SHP77 treated with DMSO at 0.1 percent for 48 hours (cell line): ENCODE data around the gene RCAN2.

Experiments
- DNase-seq: peaks from one replicate; lab custom pipeline; 2025; lab: John Stamatoyannopoulos, UW

RCAN2 gene

DNA sequence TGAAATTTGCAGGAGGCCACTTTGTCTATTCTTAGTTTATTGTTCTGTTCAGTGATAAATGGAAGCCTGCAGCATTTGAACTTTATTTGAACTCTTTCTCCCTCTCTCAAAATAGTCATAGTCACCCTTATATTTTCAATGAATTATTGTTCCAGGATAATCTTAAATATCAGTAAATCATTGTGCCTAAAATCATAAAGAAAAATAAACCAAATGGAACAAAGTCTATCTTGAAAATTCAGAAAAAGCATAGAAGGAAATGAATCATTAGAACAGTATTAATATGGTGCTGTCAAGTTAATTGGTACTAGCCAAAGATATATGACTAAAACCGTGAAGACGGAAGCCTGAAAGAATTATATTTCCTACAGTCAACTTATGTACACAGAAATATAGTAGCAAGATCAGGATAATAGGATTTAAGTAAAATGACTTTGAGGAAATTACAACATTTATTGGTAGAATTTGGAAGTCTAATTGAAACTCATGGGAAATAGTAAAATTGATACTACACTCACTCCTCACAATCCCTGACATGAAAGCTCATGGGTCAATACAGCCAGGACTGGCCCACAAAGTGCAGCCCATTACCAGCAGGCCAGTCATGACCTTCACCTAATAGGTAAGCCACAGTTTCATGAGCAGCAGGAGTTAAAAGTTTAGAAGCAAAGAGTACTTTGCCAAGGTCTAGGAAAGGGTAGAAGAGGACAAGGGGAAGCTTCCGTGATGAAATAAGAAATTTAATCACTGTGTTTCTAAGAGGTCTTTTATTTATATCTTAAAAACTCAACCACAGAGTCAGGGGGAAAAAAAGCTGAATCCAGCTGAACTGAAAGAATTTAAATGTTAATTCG lies 200.6 kb downstream of the RCAN2 start:
- DNase-seq = no peak

DNA sequence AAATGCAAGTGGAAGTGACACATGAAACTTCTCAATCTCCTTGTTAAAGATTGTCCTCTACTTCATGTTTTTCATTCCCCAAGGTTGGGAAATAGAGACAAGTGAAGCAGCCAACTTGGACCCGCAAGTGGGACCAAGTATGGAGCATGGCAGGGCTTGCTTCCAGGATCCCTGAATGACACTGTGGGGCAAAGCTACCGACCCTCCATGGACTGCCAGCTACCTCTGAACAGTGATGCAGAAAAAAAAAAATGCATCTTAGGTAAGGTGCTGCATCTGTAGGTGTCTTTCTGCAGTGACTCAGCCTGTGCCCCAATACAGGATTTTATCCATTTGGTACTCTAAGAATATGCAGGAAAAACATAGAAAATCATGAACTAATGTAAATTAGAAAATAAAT lies 201.4 kb downstream of the RCAN2 start:
- DNase-seq = no peak

DNA sequence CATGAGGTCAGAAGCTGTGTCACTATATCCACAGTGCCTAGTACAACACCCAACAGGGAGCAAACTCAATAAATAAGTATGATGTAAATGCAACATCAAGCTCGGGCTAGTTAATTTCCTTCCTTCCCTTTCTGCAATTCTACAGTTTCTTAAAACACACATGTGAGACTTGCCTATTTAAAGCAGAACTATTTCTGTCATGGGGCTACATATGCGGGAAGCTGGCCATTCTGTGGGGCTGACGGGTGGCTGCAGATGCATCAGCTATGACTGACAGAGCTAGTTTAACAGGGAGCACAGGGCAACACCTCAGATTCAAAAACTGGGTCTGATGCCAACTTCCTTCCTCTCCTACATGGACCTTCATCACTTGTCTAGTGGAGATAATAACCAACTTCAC lies 202.4 kb downstream of the RCAN2 start:
- DNase-seq = no peak

DNA sequence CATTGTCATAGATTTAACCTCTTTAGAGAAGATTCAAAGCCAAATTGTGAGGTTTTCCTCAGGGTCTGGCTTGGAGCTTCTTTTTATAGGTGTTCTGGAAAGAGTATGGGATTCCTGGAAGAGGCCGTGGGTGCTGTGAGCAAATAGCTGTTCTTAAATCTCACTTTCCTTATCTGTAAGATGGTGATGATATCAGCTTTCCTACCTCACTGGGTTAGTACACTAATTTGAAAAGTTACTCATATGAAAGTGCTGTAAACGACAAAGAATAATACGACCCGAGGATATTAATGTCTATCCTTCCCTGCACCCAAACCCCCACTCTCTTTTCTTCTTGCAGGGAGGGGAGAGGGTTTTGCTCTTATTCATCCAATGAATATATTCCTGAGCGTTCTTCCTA lies 203.6 kb downstream of the RCAN2 start:
- DNase-seq = no peak

DNA sequence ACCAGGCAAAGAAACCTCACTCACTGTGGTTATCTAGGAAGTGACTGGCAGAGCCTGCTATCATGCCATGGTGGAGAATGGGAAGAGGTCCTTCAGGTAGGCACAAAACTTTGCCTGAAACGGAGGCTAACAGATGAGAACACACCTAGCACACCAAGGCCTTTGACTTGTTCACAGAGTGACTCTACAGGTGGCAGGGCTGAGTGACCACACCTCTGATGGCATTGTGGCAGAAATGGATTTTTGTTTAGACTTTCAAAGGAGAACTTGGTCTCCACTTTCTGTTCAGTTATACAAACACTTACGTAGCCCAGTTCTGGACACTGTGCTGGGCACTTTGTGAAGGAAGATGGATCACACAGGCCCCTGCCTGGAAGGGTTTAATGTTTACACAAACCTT lies 204.2 kb downstream of the RCAN2 start:
- DNase-seq = no peak

DNA sequence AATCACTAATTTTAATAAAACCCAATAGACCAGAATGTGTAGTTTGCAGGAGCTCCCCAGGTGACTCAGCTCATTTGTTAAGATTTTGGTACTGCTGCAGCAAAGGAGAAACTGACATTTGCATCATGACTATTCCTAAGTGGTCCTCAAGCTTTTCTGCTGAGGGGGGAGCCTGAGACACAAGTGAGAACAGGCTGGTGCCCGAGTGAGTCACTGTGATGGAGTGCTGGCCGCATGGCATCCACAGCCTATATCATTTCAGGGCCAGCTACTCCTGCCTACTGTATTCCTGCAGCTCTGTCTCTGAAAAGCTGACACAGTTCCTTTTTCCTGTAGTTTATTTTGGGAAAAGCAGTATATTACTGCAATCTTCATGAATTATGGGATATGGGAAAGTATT lies 206.8 kb downstream of the RCAN2 start:
- no peak for DNase-seq

DNA sequence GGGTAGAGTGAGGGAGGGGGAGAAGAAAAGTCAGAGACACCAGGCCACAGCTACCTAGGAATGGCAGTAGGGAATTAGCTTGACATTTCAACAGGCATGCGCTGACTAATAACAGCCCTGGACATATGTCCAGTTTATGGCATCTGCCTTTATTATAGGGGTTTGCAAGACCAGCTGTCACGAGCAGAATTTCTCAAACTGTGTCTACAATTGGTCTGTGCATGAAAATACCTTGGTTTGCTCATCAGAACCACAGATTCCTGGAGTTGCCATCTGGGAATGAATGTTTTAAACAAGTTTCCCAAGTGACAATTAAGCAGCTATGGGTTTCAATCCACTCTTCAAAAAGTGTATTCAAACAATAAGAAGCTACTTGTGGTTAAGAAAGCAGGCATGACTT lies 210.1 kb downstream of the RCAN2 start:
- DNase-seq = no peak

DNA sequence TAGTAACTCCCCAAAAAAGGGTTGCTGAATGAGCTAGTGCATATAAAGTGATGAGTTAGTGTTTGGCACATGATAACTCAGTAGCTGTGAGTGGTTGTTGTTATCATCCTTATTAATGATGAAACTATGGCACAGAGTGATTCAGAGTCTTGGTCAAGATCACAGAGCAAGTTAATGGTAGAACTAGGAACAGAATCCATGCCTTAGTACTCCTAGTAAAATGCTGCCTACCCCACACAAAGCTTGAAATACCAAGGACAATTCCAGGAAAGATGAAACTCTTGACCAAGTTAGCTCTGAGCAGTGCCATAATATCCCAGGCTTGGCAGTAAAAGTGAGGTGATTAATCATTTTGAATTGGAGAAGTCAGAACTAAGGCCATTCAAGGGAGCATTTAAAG lies 211.4 kb downstream of the RCAN2 start:
- DNase-seq = no peak

DNA sequence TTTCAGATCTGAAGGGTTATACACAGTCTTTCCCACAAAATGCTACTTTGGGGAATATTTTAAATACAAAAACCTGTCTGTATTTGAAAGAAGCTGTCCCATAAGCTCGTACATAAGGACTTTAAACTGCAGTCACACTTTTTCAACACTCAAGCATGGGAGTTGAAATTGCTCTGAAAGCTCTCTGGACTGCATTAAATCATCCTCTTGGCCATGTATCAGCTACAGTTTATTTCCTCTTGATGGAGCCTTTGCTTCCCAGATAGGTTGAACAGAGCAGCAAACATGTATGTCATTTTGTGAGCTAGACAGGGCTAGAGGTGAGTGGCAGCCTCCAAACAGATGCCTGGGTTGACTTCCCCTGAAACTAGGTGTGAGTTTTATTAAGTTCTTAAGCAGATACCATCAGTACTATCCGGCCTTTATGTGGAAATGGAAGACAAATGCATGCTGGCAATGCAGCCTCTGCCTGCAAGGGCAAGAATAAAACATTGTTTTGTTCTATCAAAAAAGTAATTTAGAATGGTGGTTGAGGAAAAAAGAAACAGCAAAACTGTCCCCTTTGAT lies 214.6 kb downstream of the RCAN2 start:
- DNase-seq = no peak

DNA sequence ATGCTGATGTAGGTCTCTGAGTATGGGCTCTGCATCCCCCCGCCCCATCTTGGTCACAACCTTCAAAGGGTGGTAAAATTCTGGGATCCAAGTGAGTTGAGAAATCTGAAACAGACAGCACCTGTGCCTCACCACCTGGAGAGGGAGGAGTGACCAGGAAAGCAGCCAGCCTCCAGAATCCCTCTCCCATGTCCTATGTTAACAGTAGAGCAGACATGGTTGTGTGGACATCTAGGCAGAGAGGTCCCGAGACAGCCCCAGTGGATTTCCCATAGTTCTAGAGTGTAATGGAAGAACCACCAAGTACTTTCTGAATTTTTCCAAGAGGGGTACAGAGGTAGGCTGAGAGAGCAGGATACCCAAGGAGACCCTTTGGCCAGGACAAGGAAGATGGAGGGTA lies 216.7 kb downstream of the RCAN2 start:
- no peak for DNase-seq

DNA sequence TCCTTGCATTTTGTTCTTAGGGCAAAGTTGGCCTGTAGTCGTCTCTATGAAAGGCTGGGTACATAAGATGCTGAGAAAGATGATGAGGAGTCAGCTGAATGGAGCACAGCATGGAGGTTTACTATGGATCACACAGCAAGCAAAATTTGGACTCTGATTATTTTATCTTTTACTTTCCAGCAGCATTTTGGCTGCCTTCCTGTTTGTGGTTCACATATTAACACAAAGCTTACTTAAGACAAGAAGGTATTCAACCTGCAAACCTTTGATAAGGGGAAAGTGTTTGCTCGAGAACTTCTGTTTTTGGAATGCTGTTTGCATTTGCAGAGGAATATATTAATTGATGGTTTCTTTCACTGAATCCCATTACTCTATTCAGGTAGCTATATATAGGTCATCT lies 217.3 kb downstream of the RCAN2 start:
- DNase-seq = no peak

DNA sequence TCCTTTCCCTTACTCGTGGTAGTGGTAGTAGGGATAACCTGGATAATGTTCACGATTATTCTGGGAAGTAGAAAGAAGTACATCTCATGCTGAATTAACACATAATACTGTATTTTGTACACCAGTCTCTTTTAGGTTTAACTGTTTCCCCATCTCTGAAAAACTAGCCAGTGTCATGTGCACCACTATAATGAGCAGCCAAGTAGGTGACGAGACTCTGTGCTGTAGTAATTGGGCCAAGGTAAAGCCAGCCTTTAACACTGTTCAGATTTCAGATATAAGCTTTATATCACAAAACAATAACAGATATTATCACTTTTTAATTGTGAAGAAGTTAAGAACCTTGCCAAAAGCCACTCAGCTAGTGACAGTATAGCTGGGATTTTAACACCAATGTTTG lies 219.5 kb downstream of the RCAN2 start:
- no peak for DNase-seq

DNA sequence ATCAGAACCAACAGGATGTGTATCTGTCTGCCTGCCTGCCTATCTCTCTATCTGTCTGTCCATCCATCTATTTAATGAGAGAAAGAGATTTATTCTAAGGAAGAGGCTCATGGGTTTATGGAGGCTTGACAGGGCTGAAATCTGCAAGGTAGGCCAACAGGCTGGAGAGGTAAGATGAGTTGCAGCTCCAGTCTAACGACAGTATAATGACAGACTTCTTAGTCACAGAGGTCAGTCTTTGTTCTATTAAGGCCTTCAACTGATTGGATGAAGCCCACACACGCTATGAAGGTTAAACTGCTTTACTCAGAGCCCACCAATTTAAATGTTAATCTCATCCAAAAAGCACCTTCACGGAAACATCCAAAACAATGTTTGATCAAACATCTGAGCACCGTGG lies 220.1 kb downstream of the RCAN2 start:
- no peak for DNase-seq

DNA sequence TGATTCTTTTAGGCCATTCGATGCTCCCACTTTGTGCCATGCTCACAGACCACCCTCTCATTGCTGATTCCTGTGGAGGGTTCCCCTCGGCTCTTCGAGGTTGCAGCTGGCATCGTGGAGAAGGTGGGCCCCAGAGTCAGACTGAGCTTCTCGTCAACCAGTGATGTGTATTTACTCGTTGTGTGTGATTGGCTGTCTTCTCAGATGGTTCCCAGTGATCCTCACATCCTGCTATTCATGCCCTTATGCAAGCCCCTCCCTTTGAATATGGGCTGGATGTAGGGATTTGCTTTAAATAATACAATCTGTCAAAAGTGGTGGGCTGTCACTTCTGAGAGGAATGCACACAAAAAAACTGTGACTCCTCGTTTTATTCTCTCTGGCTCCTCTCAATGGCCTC lies 220.9 kb downstream of the RCAN2 start:
- no peak for DNase-seq

DNA sequence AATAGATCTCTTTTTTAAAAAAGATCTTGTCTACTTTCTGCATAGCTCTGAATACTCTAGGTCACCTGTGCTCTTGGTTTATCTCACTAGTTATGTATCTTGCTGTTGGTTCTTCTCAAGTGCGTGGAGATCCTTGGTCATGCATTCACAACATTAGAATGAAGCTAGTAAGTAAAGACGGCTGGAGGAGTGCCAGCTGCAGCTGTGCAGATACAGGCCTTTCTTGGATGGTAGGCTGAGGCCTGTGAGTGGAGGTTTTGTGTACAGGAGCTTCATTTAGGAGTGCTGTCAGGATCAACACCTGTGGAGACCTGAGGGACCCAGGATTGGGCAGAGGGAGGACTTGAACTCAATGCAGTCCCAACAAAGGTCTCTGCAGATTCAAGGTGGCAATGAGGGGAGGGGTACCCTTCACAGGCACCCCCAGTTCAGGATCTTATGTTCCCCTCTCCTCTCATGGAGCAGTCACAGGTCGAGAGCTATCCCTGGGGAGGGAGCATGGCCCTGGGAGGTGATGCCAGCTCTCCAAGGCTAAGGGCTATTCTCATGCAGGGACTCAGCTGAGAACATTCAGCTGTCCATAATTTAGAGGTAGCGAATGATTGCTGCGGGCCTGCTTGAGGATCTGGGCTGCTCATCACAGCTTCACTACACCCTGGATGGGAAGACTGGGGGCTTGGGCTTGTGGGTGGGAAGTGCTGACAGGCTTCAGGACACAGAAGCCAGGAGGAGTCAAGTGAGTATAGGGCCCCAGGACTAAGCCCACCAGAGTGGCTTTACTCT lies 221.6 kb downstream of the RCAN2 start:
- DNase-seq = no peak

DNA sequence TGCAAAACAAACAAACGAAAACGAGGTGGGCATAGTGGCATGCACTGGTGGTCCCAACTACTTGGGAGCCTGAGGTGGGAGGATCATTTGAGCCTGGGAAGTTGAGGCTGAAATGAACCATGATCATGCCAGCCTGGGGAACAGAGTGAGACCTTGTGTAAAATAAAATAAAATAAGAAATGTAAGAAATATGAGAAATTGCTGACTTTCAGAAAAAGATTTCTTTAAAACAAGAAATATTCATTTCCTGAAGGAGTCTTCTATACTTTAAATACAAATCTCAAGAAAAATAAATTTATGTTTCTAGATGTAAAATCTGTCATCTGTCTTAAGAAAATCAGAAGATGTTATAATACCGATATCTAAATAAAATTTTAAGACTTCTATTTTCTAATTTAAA lies 223.7 kb downstream of the RCAN2 start:
- no peak for DNase-seq

DNA sequence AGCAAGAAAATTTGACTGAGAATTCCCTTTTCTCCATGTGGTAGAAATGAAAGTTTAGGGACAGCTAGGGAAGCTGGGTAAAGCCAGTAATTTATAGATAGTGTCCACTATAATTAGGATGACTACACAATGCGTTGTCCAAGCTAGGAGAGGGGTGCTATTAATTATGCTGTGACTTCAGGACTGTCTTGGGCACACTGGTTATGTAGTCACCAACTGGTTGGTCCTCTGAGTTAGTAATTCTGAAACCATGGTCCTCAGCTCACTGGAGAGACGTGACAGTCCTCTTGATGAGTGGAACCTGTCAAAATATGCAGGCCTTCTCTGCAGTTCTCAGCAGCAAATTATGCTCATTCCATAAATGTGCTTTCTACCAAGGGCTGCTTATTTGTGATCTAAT lies 225.9 kb downstream of the RCAN2 start:
- DNase-seq = no peak

DNA sequence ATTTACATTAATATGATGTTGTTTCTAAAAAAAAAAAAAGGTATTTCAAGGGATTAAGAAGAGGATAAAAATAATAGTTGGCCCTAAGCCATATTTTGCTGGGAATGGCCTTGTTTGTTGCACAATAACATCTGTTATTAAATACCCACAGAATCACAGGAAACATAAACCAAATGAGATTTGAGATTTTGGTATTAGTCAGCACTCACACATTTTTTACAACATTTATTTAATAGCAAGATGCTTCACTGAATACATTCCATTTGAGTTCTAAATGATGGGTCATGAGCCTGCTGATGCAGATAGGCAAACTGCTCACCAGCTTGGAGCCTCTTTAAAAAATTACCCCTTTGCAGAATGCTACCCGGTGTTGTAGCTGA lies 227.6 kb downstream of the RCAN2 start:
- no peak for DNase-seq

DNA sequence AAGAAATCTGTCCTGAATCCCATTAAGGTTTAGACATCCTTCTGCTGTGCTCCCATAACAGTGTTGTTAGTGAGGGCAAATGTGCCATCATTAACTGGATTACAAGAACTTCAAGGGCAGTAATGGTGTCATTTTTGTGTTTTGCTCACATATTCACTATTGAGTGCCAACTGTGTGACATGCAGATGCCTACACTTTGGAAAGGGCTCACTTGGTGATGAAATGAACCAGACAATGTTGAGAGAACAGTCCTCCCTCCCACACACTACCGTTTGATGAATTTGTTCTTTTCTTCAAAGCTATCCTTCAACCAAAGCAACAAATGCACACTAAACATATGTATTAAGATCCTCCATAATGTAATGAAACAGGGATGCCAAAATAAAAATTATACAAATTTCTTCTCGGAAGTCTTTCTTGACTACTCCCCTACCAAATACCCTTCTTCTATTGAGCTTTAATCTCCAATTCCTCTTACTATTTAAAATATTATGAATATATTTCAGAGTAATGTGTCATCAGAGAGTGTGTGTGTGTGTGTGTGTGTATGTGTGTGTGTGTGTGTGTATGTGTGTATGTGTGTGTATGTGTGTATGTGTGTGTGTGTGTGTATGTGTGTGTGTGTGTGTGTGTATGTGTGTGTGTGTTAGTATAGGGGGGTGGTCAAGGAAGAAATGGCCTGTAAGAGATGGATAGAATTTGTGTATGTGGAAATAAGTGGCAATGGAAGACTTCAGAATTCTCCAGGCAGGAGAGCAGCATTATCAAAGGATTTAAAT lies 228.1 kb downstream of the RCAN2 start:
- no peak for DNase-seq

DNA sequence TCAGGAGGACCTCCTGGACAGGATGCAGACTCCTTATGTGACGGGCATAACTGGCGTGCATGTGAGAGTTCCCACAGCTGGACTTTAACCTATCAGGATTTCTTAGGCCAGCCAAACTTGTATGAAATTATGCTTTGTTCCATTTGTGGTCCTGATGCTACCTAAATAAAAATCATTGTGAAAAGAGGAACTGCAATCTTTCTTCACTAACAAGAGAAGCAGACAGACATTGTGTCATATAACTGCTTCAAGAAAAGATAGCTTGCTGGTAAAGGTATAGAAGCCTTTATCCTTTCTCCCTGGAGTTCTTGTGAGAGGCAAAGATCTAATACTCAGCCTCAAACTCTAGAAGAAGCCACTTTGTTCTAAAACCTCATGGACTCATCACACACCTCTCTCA lies 233.0 kb downstream of the RCAN2 start:
- DNase-seq = no peak

DNA sequence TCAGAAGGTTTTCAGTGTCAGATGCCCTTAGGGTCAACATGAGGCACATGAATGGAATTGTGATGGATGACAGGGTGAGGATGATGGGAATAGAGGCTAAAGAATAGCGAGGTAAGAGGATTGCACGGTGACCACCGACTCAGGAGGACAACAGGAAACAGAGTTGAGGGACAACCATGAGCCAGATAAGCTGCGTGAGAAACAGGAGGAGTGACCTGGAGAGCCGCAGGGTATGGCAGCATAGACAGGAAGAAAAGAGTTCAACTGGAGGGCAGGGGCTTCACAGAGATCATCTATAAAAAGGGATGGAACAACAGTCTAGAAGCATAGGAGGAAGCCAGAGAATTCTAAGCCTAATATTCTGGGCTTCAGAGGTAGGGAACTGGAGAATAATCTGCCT lies 235.7 kb downstream of the RCAN2 start:
- no peak for DNase-seq

DNA sequence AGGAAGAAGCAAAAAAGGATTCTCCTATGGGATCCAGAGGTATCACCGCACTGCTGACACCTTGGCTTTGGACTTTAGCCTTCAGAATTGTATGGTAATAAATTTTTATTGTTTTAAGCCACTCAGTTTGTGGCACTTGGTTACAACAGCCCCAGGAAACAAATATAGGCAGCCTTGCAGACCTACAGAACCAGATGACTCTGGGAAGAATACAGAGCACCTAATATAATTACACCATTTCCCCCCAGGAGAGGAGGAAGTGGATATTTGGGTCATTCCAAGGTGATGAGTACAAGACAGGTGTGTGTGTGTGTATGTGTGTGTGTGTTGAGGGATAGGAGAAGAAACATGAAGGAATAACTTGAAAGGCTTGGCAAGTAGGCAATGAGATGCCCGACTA lies 236.3 kb downstream of the RCAN2 start:
- no peak for DNase-seq

DNA sequence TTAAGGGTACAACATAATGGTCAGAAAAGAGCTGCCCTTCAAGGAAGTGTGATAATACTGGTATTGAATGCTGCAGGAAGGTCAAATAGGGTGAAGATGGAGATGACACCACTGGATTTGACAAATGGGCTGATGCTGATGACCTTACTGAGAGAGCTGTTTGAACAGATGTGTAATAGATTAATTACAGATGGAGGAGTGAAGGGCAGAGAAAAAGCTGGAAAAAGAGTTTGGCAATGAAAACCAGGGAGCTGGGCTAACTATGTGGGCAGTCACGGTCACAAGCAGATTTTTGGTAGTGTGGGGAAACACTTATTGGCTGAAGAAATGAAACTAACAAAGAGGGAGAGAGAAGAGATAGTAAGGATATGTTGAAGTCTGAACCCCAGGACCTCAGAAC lies 236.9 kb downstream of the RCAN2 start:
- DNase-seq = no peak
